HG03520 (cell line): ENCODE results near the gene RIOX2.

Experiments
- ATAC-seq: cut with Tn5 transposase; IDR thresholded peaks from one replicate; pipeline ENCODE4 v1.9.1; 2021; ENCODE audit warnings: mild to moderate bottlenecking, moderate library complexity; ENCODE audit not compliant: unreplicated experiment

The RIOX2 gene

DNA sequence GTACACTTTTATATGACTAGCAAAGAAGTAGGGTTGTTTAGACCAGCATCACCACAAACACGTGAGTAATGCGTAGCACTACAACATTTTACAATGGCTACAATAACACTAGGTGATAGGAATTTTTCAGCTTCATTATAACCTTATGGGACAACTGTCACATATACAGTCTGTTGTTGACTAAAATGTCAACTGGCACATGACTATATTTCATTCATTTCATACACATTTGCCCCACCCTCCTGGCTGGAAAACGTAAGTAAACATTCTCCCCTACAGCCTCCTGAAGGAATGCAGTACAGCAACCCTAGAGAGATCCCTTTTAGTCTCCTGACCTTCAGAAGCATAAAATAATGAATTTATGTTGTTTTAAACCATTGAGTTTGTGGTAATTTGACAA lies 16.2 kb downstream of the RIOX2 start:
- no peak for ATAC-seq

DNA sequence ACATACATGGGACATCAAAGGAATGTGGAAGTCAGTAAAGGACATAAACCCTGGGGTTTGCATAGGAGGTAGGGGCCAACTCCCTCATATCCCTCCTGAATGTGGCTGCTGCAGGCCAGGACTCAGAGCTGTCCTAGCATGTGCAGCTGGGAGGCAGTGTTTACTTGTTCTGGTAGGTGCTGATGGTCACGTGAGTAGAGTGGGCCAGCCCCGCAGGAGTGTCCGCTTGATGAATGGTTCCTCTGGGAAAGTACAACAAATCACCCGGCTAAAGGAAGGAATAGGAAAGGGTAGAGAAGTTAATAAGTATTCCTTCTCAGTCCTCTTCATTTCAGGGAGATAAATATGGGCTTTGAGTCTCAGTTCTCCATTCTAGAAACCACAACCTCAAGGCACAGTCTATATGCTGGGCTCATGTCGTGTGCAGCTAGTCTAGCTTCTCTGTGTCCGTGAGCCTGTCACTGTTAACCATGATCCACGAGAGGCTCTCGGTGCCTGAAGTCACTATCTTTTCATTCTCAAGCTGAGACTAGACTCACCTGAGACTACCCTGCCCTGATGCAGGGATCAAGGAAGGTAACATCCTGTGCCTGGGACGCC lies 17.9 kb downstream of the RIOX2 start:
- ATAC-seq: no peak

DNA sequence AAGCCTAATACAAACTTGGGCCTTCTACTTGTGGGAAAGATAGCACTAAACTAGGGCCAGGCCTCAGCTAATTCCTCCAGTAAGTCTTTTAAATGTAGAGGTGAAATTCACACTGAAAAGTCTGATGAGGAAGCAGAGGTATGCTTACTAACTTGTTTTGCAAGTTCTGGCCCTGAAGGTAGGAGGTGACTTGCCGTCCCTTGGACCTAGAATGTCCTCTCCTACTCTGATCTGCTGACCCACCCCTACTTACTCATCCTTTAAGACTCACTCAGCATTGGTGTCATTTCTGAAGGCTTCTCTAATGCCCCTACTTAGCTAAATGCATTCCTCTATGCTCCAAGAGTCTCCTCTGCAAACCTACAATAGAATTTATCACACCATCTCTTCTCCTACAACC lies 19.4 kb downstream of the RIOX2 start:
- ATAC-seq: no peak

DNA sequence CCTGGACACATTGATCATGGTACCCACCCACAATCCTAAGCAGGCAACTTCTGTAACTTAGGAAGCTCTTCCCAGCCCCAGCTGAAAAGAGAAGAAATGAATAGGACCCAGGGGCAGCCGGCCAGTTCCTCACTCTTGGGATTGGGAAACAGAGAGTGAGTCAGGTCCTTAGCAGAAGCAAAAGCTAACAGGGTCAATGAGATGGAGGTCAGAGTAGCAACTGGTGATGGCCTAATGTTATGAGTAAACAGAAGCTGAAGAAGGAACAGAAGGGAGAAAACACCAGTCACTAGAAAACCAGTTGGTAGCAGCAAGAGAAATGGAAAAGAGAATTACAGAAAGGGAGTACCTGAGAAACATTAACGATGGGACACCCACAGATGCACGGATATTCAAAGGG lies 20.0 kb downstream of the RIOX2 start:
- no peak for ATAC-seq

DNA sequence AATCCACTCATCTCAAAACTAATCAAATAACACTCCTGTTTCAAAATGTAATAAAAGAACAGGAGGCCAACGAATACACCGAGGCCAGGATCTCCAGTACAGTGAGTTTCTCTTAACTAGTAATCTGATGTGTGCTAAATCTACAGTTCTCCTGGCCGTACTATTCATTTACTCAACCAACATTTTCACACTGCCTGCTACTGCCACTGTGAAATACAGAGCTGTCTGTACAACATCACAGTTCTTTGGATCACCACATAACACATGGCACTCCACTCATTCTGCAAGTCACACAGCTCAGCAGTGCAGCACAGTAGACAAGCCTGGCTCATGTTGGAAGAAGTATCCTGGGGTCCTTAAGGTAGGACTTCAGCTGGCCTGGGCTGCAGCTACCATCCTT lies 21.9 kb downstream of the RIOX2 start:
- no peak for ATAC-seq

DNA sequence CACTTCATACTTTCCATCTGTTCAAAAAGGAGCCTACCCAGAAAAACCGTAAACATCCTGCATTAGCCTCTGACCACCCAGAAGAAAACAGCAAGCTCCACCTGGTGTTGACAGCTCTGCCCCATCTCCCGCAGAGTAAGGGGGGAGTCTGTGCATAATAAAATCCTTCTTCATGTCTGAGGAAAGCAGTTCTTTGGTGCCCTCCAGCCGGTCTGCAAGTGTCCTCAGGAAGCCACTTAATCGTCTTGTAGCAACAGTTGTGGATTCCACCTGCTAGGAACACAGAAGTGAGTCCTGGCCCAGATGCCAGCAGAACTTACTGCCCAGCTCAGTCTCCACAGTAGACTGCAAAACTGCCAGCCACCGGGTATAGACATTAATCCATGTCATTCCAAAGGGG lies 22.5 kb downstream of the RIOX2 start:
- ATAC-seq: no peak

DNA sequence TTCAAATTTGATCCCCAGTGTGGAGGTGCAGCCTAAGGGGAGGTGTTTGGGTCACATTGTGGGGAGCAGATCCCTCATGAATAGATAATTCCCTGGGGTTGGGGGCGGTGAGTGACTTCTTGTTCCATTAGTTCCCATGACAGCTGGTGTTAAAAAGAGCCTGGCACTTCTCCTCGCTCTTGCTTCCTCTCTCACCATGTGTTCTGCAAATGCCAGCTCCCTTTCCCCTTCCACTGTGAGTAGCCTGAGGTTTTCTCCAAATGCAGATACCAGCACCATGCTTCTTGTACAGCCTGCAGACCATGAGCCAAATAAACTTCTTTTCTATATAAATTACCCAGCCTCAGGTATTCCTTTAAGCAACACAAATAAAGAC lies 23.1 kb downstream of the RIOX2 start:
- no peak for ATAC-seq

DNA sequence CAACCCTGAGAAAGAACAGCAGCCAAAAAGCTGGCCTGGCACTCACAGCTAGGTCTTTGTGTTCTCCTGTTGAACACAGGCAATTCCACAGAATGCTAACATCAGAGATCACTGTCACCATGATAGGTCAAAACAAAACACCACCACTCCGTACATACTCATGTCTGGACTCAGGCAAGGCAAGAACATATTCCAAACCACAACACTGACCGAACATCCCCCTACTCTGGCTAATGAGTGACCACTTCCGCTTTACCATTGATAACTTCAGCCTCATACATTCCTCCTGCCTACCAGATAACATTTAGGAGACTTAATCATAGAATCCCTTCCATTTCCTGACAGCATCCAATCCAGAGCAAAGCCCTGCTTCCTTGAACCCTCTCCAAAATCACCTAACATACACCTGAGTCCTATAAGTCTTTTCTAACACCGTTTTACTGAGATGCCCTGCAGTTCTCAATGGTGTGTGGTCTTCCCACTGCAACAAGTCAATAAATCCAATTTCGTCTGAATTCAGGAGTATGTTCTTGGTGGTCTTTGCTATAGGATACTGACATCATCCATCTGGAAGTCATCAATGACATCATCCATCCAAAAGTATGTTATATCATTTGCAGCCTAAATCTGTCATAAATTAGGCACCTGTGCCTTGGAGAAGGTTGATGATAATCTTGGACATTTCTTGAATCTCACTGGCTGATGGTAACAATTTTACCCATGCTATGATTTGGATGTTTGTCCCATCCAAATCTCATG lies 23.7 kb downstream of the RIOX2 start:
- ATAC-seq: no peak

DNA sequence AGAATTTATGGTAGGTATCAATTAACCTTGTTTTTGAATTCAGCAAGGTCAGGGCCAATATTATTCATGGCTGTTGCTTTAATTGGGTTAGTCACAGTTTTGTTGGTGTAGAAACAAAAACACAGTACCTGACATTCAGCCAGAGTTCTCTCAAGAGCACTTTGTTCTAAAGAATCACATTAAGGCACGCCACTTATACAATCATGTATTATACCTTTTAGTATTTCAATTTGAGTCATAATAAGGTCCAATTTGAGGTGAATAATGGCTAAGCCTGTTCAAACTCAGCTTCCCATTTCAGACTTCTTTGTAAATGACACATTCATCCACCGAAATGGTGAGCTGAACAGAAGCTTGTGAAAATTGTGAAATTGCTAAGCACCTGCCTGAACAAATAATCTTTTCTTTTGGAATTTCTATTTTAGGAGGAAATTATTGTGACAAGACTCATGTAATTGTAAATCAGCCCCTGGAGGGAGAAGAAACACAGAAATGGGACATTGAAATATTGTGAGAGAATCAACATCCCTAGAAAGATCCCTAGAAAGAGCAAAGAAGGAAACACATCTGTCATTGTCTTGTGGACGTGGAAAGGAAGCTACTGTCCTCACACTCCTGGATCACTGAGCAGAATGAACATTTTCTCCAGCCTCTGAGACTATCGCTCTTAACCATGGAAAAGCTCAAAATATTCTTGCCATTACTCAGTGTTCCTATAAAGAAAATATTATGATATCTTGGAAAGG lies 29.3 kb downstream of the RIOX2 start:
- ATAC-seq: no peak

DNA sequence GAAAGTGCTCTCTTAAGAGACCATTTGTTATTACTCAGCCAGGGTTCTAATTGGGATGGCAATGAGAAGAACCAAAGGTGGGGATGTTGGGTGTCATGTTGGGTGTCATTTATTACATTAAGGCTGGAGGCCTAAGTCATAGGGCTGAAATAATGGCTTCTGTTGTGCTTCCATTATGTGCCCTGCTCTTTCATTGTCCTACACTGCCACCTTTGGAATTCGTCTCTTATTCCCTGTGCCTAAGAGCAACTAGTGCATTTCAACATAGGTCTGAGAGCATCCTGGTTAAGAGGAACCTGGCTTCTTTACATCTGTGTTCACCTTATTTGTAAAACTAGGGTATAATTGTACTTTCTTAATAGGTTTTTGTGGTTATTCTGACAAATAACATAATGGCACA lies 32.2 kb downstream of the RIOX2 start:
- ATAC-seq: no peak

DNA sequence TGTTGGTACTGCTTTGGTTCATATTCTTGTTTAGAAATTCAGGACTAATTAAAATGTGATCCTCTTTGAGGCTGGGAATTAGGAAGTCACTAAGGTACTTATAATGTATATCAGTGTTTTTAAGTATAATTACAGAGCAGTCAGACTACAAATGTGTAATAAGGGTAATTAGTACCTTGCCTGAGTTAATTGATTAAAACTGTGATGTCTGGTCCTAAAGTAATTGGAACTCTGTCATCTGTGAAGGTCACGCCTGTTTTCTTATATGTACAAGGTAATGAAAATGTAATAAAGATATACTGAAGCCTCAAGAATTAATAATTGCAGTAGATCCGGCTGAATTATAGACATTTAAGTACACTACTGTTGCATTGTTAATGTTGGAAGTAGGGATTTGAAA lies 32.8 kb downstream of the RIOX2 start:
- no peak for ATAC-seq

DNA sequence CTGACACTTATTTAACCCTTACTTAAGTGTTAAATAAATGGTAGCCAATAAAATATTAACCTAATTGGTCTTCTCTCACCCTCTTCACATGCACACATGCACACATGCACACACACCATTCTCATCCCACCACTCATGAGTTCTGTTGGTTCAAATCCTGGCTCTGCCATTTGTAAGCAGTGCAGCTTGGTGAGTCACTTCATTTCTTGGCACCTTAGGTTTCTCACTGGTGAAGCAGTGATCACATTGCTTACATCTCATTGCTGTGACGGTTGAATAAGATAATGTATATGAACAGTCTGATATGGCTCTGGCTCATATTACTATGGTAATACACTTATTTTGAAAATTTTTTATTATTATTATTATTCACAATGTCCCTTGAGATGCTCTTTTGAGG lies 33.8 kb downstream of the RIOX2 start:
- ATAC-seq: no peak

DNA sequence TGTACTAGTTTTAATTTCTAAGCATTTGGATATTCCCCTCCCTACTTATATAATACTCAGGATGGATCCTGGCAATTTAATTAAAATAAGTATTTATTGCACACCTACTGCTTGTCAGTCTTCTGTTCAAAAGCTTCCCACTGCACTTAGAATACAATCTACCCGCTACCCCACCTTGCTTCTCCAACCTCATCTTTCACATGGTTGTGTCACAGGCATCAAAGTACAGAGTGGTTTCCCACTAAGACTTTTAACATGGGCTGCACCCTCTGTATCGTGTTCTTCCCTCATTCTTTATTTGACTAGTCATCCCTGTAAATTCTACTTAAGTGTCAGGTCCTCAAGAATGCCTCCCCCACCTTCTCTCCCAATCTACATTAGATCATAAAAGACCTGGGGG lies 35.0 kb downstream of the RIOX2 start:
- ATAC-seq: no peak

DNA sequence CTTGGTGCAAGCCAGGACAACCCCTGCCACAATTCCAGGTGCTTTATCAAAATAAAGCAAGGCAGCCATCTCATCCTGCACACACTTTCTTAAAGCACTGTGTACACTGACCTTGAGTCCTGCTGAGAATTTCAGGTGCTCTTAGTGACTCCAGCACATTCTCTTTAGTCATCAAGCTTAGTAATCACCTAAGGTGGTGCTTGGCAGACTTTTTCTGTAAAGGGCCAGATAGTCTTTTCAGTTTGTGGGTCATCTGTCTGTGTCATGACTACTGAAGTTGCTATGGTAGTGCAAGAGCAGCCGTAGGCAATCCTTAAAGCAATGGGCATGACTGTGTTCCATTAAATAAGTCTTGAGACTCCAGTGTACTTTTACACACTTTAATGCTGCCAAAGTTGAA lies 36.4 kb downstream of the RIOX2 start:
- no peak for ATAC-seq

DNA sequence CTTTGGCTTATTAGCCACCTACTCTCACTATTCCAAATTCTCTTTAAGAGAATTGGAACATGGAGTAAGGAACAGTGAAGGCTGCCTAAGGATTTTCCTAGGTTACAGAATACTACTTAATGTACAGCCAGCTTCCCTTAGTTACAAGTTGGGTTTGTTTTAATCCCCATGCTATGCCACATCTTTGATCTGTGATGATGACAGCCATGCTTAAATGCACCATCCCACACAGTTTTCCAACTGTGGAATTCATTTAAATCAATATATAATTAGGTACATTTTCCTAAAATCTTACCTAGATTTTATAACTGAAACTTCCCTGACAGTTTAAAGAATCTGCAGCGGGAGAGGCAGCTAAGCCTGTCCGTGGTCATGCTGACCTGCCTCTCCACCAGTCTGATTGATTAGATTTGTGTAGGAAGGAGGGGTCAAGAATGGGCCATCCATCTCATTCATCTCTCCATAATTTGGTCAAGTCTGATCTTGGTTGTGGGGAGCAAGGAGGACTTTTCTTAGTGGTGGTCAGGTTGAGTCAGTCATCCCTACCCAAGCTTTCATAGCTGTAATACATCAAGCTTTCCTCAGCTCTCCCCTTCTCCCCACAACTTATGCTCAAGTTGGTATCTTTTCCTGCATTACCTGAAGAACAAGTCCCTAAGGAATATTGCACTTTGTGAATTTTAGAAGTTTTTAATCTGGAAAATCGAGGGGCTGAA lies 37.1 kb downstream of the RIOX2 start:
- no peak for ATAC-seq

DNA sequence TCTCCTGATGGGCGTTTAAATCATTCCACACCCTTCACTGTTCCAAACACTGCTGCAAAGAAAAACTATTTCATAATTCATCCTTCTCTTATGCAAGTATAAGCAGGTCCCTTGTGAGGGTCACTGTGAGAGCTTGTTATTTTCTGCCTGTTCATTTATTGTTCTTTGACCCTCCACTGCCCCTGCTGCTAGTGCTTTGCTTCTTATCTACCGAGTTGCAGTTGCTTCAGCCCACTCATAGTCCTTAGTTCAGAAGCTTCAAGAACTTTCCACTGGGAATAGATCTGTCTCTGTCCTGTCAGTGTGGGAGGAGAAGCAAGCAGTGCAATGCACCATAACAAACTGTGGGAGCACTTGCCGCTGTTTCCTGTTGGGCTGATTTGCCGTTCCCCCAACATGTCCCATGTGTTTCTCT lies 39.8 kb downstream of the RIOX2 start:
- no peak for ATAC-seq

DNA sequence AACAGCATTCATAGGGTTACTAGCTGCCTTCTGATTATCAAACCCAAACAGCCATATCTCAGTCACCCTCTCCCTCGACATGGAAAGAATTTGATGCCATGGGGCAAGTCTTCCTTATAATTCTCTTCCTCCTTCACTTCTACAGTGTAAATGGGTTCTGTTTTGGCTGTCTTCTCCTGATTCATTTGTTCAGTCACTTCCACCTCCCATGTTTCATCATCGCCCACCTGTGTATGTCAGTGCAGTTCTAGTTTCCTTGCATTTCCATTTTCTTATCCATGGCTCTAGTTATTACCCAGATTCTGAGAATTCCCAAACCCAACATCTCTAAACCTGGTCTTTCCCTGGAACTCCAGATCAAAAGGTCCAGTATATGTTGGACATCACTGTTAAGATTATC lies 41.0 kb downstream of the RIOX2 start:
- ATAC-seq: no peak

DNA sequence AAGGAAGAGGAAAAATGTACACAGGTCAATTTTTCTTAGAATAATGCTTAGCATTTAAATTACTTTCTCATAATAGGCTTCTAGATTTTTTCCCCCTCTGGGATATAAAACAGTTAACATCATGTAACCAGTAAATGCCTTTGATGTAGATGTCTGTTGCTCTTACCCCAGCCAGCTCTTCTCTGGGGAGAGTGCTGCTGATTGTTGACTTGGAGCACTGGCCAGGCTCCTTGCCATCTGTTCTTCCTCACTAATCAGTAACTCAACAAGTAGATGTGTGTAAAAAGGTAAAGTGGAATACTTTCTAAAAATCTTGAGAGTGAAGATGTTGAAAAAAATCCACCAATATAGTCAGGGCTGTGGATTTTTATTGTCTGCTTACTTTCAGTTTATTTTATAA lies 42.2 kb downstream of the RIOX2 start:
- ATAC-seq: no peak

DNA sequence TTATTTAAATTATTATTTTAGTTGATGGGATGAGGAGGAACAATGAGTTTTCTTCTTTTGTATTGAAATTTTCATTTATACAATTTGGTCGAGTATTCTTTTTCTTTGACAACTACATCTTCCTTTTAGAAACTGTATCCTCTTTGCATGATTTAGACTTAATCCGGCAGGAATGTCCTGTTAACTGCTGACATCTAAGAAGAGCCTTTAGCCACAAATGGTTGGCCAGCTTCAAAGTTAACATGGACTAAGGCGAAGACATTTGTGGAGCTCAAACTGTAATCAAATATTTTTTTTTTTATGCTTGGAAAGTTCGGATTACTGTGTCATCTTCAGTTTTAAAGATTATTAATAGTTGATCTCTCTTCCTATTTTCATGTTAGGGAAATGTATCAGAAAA lies 43.2 kb downstream of the RIOX2 start:
- no peak for ATAC-seq

DNA sequence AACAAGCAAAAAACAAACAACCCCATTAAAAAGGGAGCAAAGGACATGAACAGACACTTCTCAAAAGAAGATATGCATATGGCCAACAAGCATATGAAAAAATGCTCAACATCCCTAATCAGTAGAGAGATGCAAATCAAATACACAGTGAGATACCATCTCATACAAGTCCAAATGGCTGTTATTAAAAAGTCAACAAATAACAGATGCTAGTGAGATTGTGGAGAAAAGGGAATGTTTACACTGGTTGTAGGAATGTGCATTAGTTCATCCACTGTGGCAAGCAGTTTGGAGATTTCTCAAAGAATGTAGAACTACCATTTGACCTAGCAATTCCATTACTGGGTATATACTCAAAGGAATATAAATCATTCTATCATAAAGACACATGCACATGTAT lies 44.5 kb downstream of the RIOX2 start:
- ATAC-seq: no peak

DNA sequence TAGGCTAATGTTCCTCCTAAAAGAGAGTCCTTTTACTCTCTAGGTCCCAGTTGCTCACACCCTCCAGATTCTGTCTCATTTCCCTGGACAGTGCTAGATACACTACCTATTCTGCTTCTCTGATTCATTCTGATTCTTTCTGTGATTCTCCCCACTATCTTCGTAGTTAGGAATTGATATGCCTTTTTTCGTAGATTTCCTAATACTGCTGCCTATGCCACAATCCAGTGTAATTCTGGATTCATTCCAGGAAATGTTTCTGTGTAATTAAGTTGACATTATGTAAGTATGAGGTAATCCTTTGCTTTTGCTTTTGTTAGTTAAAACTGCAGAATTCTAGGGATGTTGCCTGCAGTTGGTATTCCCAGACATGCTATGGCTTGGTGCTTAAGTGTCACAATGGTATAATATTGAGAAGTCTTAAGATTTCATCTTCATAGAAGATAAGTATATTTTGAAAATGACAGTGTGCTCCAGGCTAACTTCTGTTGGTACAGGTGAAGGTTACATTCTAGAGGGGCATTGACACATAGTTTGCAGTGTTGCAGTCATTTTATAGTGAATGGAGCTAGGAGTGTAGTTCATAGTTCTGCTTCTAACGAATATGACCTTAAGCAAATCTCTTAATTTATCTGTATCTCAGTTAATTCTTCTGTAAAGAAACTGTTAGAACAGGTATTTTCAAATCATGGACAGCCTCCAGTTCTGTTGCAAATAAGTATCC lies 54.3 kb downstream of the RIOX2 start:
- no peak for ATAC-seq
